ENCODE measurements around the gene AK4. TPM values are rescaled to one million over a fixed set of nuclear protein-coding genes. Genes with fewer than 3 reads are reported as not detected.
A peak's percentile ranks its signal among the peaks of the same experiment; 100 is the strongest.

AK4 gene
- total RNA-seq, 1 experiment from 2014 or later = 131 TPM

DNA sequence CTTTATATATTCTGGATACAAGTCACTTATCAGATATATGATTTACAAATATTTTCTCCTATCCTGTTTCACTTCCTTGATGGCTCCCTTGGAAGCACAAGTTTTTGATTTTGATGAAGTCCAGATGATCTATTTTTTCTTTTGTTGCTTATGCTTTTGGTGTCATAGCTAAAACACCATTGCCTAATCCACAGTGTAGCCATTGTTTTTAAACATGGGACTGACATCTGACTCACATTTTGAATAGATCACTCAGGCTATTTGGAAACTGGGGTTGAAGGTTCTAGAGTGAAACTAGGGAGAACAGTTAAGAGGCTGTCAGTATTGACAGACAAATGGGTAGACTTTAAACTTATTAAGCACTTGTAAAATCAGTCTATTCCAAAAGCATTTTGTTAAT, 16.6 kb downstream of the AK4 start:
- no peak for DNase-seq
- no peak for TF ChIP-seq CTCF (IDR thresholded peaks at IDR 0.05; ENCODE audit: insufficient read depth in 1 of 2, low read depth in 1 of 2, low read length in 1 of 2, severe bottlenecking in 1 of 2, unreplicated experiment in 1 of 2)
- no peaks in the 10 kb centered on the region for H3K9me3 ChIP-seq
- Mint-ChIP-seq H3K36me3 (ENCODE audit: insufficient read depth, unreplicated experiment) (peaks cover 19% of the 10 kb centered on the region), H3K9me3 (ENCODE audit: unreplicated experiment) (no peaks in the 10 kb centered on the region), H3K4me1 (ENCODE audit: low read depth, unreplicated experiment) (peaks cover 37% of the 10 kb centered on the region), H3K27me3 (ENCODE audit: insufficient read depth, unreplicated experiment) (no peaks in the 10 kb centered on the region), H3K27ac (ENCODE audit: unreplicated experiment) (peak overlapping the region; percentile 35), H3K4me3 (ENCODE audit: unreplicated experiment) (no peak overlapping the region)
- no peaks in the 10 kb centered on the region for H3K27me3 ChIP-seq (replicated peaks; ENCODE audit: control insufficient read depth, insufficient read depth, low read length)
- H3K36me3 ChIP-seq (ENCODE audit: control insufficient read depth, insufficient read depth, low read length) = no peaks in the 10 kb centered on the region
- POLR2A ChIA-PET = no interaction called here
- CTCF ChIA-PET = no interaction called here
- no TSS peak for BruUV-seq (replicated peaks)
- H3K4me3 ChIP-seq (ENCODE audit: low read depth, low read length) = no peak overlapping the region
- intact Hi-C loops (cut with micrococcal nuclease; ENCODE audit: unreplicated experiment) = no loop called here
- peaks cover 30% of the 10 kb centered on the region for H3K4me1 ChIP-seq

GRCh38 chr1:65165269-65165993, 17.4 kb downstream of the AK4 start:
- Mint-ChIP-seq H3K27me3 (ENCODE audit: insufficient read depth, unreplicated experiment) (no peaks in the 10 kb centered on the region), H3K36me3 (ENCODE audit: insufficient read depth, unreplicated experiment) (peaks cover 19% of the 10 kb centered on the region), H3K4me1 (ENCODE audit: low read depth, unreplicated experiment) (peaks cover 38% of the 10 kb centered on the region), H3K27ac (ENCODE audit: unreplicated experiment) (no peak overlapping the region), H3K4me3 (ENCODE audit: unreplicated experiment) (no peak overlapping the region), H3K9me3 (ENCODE audit: unreplicated experiment) (no peaks in the 10 kb centered on the region)
- ChIA-PET POLR2A (no interaction called here), CTCF (interaction anchor here (0.6 kb wide), 1 partner anchor 16 kb away, joined by 3 read pairs; no protein-coding TSS in a partner anchor)
- no TSS peak for BruUV-seq (replicated peaks)
- intact Hi-C loops (cut with micrococcal nuclease; ENCODE audit: unreplicated experiment) = no loop called here
- no peaks in the 10 kb centered on the region for H3K36me3 ChIP-seq (ENCODE audit: control insufficient read depth, insufficient read depth, low read length)
- TF ChIP-seq CTCF (IDR thresholded peaks at IDR 0.05; ENCODE audit: insufficient read depth in 1 of 2, low read depth in 1 of 2, low read length in 1 of 2, severe bottlenecking in 1 of 2, unreplicated experiment in 1 of 2) = no peak
- H3K4me1 ChIP-seq = peaks cover 30% of the 10 kb centered on the region
- H3K27me3 ChIP-seq (replicated peaks; ENCODE audit: control insufficient read depth, insufficient read depth, low read length) = no peaks in the 10 kb centered on the region
- no peak for DNase-seq
- no peak overlapping the region for H3K4me3 ChIP-seq (ENCODE audit: low read depth, low read length)
- H3K9me3 ChIP-seq = no peaks in the 10 kb centered on the region

GRCh38 chr1:65166572-65167305, 18.7 kb downstream of the AK4 start:
- H3K27ac Mint-ChIP-seq (ENCODE audit: unreplicated experiment) = no peak overlapping the region
- H3K4me1 ChIP-seq = peaks cover 25% of the 10 kb centered on the region
- CTCF ChIA-PET = no interaction called here

More at GRCh38 chr1:65166572-65167305, 18.7 kb downstream of the AK4 start:
- no peaks in the 10 kb centered on the region for H3K9me3 Mint-ChIP-seq (ENCODE audit: unreplicated experiment)
- no peaks in the 10 kb centered on the region for H3K27me3 ChIP-seq (replicated peaks; ENCODE audit: control insufficient read depth, insufficient read depth, low read length)
- H3K4me3 Mint-ChIP-seq (ENCODE audit: unreplicated experiment) = no peak overlapping the region
- no peaks in the 10 kb centered on the region for H3K9me3 ChIP-seq
- peaks cover 32% of the 10 kb centered on the region for H3K4me1 Mint-ChIP-seq (ENCODE audit: low read depth, unreplicated experiment)
- H3K36me3 ChIP-seq (ENCODE audit: control insufficient read depth, insufficient read depth, low read length) = no peaks in the 10 kb centered on the region
- no peak for DNase-seq
- H3K36me3 Mint-ChIP-seq (ENCODE audit: insufficient read depth, unreplicated experiment) = peaks cover 15% of the 10 kb centered on the region
- no peaks in the 10 kb centered on the region for H3K27me3 Mint-ChIP-seq (ENCODE audit: insufficient read depth, unreplicated experiment)
- no peak for TF ChIP-seq CTCF (IDR thresholded peaks at IDR 0.05; ENCODE audit: insufficient read depth in 1 of 2, low read depth in 1 of 2, low read length in 1 of 2, severe bottlenecking in 1 of 2, unreplicated experiment in 1 of 2)
- BruUV-seq (replicated peaks) = no TSS peak
- H3K4me3 ChIP-seq (ENCODE audit: low read depth, low read length) = no peak overlapping the region
- POLR2A ChIA-PET = no interaction called here
- intact Hi-C loops (cut with micrococcal nuclease; ENCODE audit: unreplicated experiment) = no loop called here
